Lower leg skin (tissue), 3 donors: ENCODE measurements around the gene MAPK14.

ENCODE experiments used
- CTCF ChIP-seq, 3 donors: fragments of 450-650 bp; IDR thresholded peaks; one replicate each; pipeline ENCODE4 v1.5.1; 2016; ENCODE audit warnings: antibody characterized with exemption in 3 of 3, mild to moderate bottlenecking in 3 of 3, moderate library complexity in 2 of 3
- POLR2A ChIP-seq, 2 donors: fragments of 450-650 bp; IDR thresholded peaks; one replicate each; pipeline ENCODE4 v1.6.1; 2016 to 2017; ENCODE audit warnings: antibody characterized with exemption in 2 of 2, mild to moderate bottlenecking in 1 of 2, moderate library complexity in 1 of 2

- TF ChIP-seq CTCF (IDR thresholded peaks at IDR 0.05) = no peak
- TF ChIP-seq POLR2A (IDR thresholded peaks at IDR 0.05) = no peak
Observed at GRCh38 chr6:36076178-36077063, 48.8 kb downstream of the MAPK14 start.
